ENCODE data around the gene MTMR12.

MTMR12 gene

GRCh38 chr5:32190095-32190494 lies 122.6 kb downstream of the MTMR12 start:
- DNase-seq: no peak

- no peak for DNase-seq
Measured at GRCh38 chr5:32187675-32188074, 125.1 kb downstream of the MTMR12 start.

GRCh38 chr5:32182463-32183063 lies 130.2 kb downstream of the MTMR12 start:
- DNase-seq: no peak
